DOHH2 (cell line): ENCODE data around the gene VPS9D1.

Source experiments
- H3F3A ChIP-seq: fragments of 200-600 bp; sonication (generic), shearing (Covaris generic); 2 replicates; pipeline ENCODE4 v1.6.0; 2016; ENCODE audit warnings: antibody characterized with exemption, mild to moderate bottlenecking; ENCODE audit not compliant: control insufficient read depth, insufficient read depth
- H3K27ac ChIP-seq: fragments of 200-600 bp; sonication (generic); 2 replicates; pipeline ENCODE4 v1.5.1; 2014; ENCODE audit warnings: low read depth, mild to moderate bottlenecking, low read length, moderate library complexity
- H3K27me3 ChIP-seq: fragments of 200-600 bp; sonication (generic); 2 replicates; pipeline ENCODE4 v1.6.1; 2014; ENCODE audit warnings: mild to moderate bottlenecking, low read length, mixed read lengths; ENCODE audit not compliant: control insufficient read depth
- H3K36me3 ChIP-seq: fragments of 200-600 bp; sonication (generic); 2 replicates; pipeline ENCODE4 v1.6.1; 2014; ENCODE audit warnings: mild to moderate bottlenecking, low read length, moderate library complexity, mixed read lengths; ENCODE audit not compliant: control insufficient read depth
- H3K4me1 ChIP-seq: fragments of 200-600 bp; sonication (generic); 2 replicates; pipeline ENCODE4 v1.6.1; 2014; ENCODE audit warnings: mild to moderate bottlenecking, low read length, mixed read lengths; ENCODE audit not compliant: control insufficient read depth
- H3K4me2 ChIP-seq: fragments of 200-600 bp; sonication (generic); 2 replicates; pipeline ENCODE4 v1.6.0; 2014; ENCODE audit warnings: mild to moderate bottlenecking, low read length, moderate library complexity
- H3K4me3 ChIP-seq: fragments of 200-600 bp; sonication (generic); 2 replicates; pipeline ENCODE4 v1.5.1; 2014; ENCODE audit warnings: mild to moderate bottlenecking, low read length, mixed read lengths
- H3K79me2 ChIP-seq: fragments of 200-600 bp; sonication (generic); 2 replicates; pipeline ENCODE4 v1.6.1; 2014; ENCODE audit warnings: mild to moderate bottlenecking, low read length, mixed read lengths; ENCODE audit not compliant: control insufficient read depth
- H3K9me2 ChIP-seq: fragments of 200-600 bp; sonication (generic); replicated peaks from 2 replicates; pipeline ENCODE4 v1.6.1; 2014; ENCODE audit warnings: mild to moderate bottlenecking, low read length, mixed read lengths; ENCODE audit not compliant: control insufficient read depth
- H3K9me3 ChIP-seq: fragments of 200-600 bp; sonication (generic); 2 replicates; pipeline ENCODE4 v1.6.1; 2014; ENCODE audit warnings: antibody characterized with exemption, low read length, mixed read lengths; ENCODE audit not compliant: control insufficient read depth, insufficient read depth
- H4K20me1 ChIP-seq: fragments of 200-600 bp; sonication (generic); 2 replicates; pipeline ENCODE4 v1.6.0; 2014; ENCODE audit warnings: low read depth, mild to moderate bottlenecking, antibody characterized with exemption, low read length, moderate library complexity; ENCODE audit not compliant: control insufficient read depth, insufficient read depth
- EZH2phosphoT487 ChIP-seq: fragments of 200-600 bp; sonication (generic); IDR thresholded peaks from 2 replicates; pipeline ENCODE4 v1.6.1; 2017; ENCODE audit warnings: borderline replicate concordance, mild to moderate bottlenecking, antibody characterized with exemption, low read length, moderate library complexity, mixed read lengths
- TF ChIP-seq, protein P1 (sequence below): fragments of 200-600 bp; sonication (generic); IDR thresholded peaks from one replicate; pipeline ENCODE4 v1.5.1; 2014; ENCODE audit warnings: antibody characterized with exemption, mild to moderate bottlenecking, low read depth, low read length; ENCODE audit not compliant: poor library complexity, severe bottlenecking

VPS9D1 gene

GRCh38 chr16:89730610-89731234 lies 10.0 kb upstream of the VPS9D1 start:
- no peak overlapping the region for H3K27ac ChIP-seq
- no peaks in the 10 kb centered on the region for H3K9me3 ChIP-seq
- H3K4me1 ChIP-seq = no peaks in the 10 kb centered on the region
- peaks cover 22% of the 10 kb centered on the region for H3F3A ChIP-seq
- H3K4me3 ChIP-seq = no peak overlapping the region
- peaks cover 3% of the 10 kb centered on the region; the same call in 1 of the 2 replicates for H4K20me1 ChIP-seq
- H3K4me2 ChIP-seq = no peak overlapping the region
- no peaks in the 10 kb centered on the region for H3K27me3 ChIP-seq
- no peaks in the 10 kb centered on the region for H3K79me2 ChIP-seq
- no peak for TF ChIP-seq EZH2phosphoT487
- TF ChIP-seq, protein P1, sequence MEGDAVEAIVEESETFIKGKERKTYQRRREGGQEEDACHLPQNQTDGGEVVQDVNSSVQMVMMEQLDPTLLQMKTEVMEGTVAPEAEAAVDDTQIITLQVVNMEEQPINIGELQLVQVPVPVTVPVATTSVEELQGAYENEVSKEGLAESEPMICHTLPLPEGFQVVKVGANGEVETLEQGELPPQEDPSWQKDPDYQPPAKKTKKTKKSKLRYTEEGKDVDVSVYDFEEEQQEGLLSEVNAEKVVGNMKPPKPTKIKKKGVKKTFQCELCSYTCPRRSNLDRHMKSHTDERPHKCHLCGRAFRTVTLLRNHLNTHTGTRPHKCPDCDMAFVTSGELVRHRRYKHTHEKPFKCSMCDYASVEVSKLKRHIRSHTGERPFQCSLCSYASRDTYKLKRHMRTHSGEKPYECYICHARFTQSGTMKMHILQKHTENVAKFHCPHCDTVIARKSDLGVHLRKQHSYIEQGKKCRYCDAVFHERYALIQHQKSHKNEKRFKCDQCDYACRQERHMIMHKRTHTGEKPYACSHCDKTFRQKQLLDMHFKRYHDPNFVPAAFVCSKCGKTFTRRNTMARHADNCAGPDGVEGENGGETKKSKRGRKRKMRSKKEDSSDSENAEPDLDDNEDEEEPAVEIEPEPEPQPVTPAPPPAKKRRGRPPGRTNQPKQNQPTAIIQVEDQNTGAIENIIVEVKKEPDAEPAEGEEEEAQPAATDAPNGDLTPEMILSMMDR = no peak
- peaks cover 49% of the 10 kb centered on the region for H3K36me3 ChIP-seq
- H3K9me2 ChIP-seq = no peaks in the 10 kb centered on the region

DNA sequence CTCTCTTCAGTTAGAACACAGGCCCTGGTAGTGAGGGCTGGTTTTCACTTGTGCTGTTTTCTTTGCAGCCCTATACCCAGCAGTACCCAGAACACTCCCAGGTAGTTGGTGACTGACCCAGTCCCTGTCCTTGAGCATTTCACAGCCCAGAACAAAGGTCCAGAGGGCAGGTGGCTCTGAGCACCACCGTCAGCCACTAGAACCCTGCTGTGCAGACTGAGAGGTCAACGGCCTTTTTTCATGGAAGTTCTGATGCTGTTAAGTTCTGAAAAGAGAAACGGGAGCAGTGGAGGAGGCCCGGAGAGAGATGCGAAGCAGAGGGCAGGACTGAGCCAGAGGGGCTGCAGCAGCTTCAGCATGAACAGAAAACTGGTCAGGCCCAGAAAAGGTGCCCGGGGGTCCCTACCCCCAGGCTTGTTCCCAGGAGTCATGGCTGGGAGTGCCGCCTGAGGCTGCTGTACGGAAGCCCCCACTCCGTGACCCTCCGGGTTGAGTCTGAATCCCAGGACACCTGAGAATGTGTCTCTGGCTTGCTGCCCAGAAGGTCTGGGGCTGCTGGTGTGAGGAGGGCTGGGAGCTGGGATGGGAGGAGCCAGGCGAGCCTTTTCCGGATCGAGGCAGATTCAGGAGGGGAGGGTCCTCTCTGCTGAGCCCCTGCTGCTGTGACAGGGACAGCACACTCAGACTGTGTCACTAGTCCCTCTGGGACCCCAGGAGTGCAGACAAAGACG lies 9.3 kb upstream of the VPS9D1 start:
- TF ChIP-seq, protein P1 = no peak
- TF ChIP-seq EZH2phosphoT487 = no peak
- no peak overlapping the region for H3K4me2 ChIP-seq
- H3K4me1 ChIP-seq = no peaks in the 10 kb centered on the region
- H3K27me3 ChIP-seq = no peaks in the 10 kb centered on the region
- peaks cover 42% of the 10 kb centered on the region for H3K36me3 ChIP-seq
- no peak overlapping the region for H3K27ac ChIP-seq
- no peaks in the 10 kb centered on the region for H3K9me3 ChIP-seq
- H3F3A ChIP-seq = peaks cover 18% of the 10 kb centered on the region
- no peaks in the 10 kb centered on the region for H3K79me2 ChIP-seq
- no peaks in the 10 kb centered on the region for H3K9me2 ChIP-seq
- H4K20me1 ChIP-seq = peaks cover 3% of the 10 kb centered on the region; the same call in 1 of the 2 replicates
- H3K4me3 ChIP-seq = no peak overlapping the region

- no peaks in the 10 kb centered on the region for H3K27me3 ChIP-seq
- no peaks in the 10 kb centered on the region for H3K4me1 ChIP-seq
- TF ChIP-seq, protein P1 = no peak
- TF ChIP-seq EZH2phosphoT487 = no peak
- no peak overlapping the region for H3K27ac ChIP-seq
- H3K9me2 ChIP-seq = no peaks in the 10 kb centered on the region
- H3K9me3 ChIP-seq = no peaks in the 10 kb centered on the region
- peaks cover 37% of the 10 kb centered on the region for H3K36me3 ChIP-seq
- no peak overlapping the region for H3K4me2 ChIP-seq
- no peak overlapping the region for H3K4me3 ChIP-seq
- H3K79me2 ChIP-seq = no peaks in the 10 kb centered on the region
- peaks cover 18% of the 10 kb centered on the region for H3F3A ChIP-seq
- peaks cover 3% of the 10 kb centered on the region; the same call in 1 of the 2 replicates for H4K20me1 ChIP-seq
Measured at GRCh38 chr16:89729293-89729692, 8.6 kb upstream of the VPS9D1 start.
